ENCODE results near the gene TTLL9.
"Not testable (repeated sequence)": the region's sequence is repeated elsewhere in the genome, so short reads cannot be mapped to it uniquely, and the experiment has no call there.

TTLL9 gene

GRCh38 chr20:31925631-31926030, 55.2 kb downstream of the TTLL9 start:
- H3K4me3 ChIP-seq (ENCODE audit: low read depth, low read length): no peak overlapping the region
- no peak for DNase-seq (ENCODE audit: low read depth)
- no peak for TF ChIP-seq CTCF (IDR thresholded peaks at IDR 0.05; ENCODE audit: low read depth, low read length, missing control alignments)

- DNase-seq (ENCODE audit: low read depth): no peak
- no peak for TF ChIP-seq CTCF (IDR thresholded peaks at IDR 0.05; ENCODE audit: low read depth, low read length, missing control alignments)
- no peak overlapping the region for H3K4me3 ChIP-seq (ENCODE audit: low read depth, low read length)
Observed at GRCh38 chr20:31926493-31926892, 56.1 kb downstream of the TTLL9 start.

- TF ChIP-seq CTCF (IDR thresholded peaks at IDR 0.05; ENCODE audit: low read depth, low read length, missing control alignments): no peak
- no peak for DNase-seq (ENCODE audit: low read depth)
- H3K4me3 ChIP-seq (ENCODE audit: low read depth, low read length): no peak overlapping the region
Observed at GRCh38 chr20:31927627-31928159, 57.3 kb downstream of the TTLL9 start.

- DNase-seq (ENCODE audit: low read depth): not testable (repeated sequence)
Observed at GRCh38 chr20:31929631-31930030, 59.2 kb downstream of the TTLL9 start.

GRCh38 chr20:31930779-31931178, 60.3 kb downstream of the TTLL9 start:
- H3K4me3 ChIP-seq (ENCODE audit: low read depth, low read length): no peak overlapping the region
- TF ChIP-seq CTCF (IDR thresholded peaks at IDR 0.05; ENCODE audit: low read depth, low read length, missing control alignments): no peak
- no peak for DNase-seq (ENCODE audit: low read depth)

More at GRCh38 chr20:31929631-31930030, 59.2 kb downstream of the TTLL9 start:
- not testable (repeated sequence) for H3K4me3 ChIP-seq (ENCODE audit: low read depth, low read length)

GRCh38 chr20:31933698-31934097, 63.3 kb downstream of the TTLL9 start:
- no peak for DNase-seq (ENCODE audit: low read depth)
- no peak for TF ChIP-seq CTCF (IDR thresholded peaks at IDR 0.05; ENCODE audit: low read depth, low read length, missing control alignments)
- H3K4me3 ChIP-seq (ENCODE audit: low read depth, low read length): no peak overlapping the region

- TF ChIP-seq CTCF (IDR thresholded peaks at IDR 0.05; ENCODE audit: low read depth, low read length, missing control alignments): no peak
Observed at GRCh38 chr20:31934491-31934890, 64.1 kb downstream of the TTLL9 start.

More at GRCh38 chr20:31934491-31934890, 64.1 kb downstream of the TTLL9 start:
- no peak for DNase-seq (ENCODE audit: low read depth)
- H3K4me3 ChIP-seq (ENCODE audit: low read depth, low read length): no peak overlapping the region

Data from GM12864 (cell line).